ENCODE results near the gene TSPAN5. TPM values are rescaled to one million over a fixed set of nuclear protein-coding genes. Genes with fewer than 3 reads are reported as not detected.
"Not testable (repeated sequence)": the region's sequence is repeated elsewhere in the genome, so short reads cannot be mapped to it uniquely, and the experiment has no call there.

TSPAN5 gene
- total RNA-seq, 1 donor, result 2.9 TPM

GRCh38 chr4:98493296-98493695 is 165.1 kb downstream of the TSPAN5 start:
- no peaks in the 10 kb centered on the region for H3K4me1 ChIP-seq (ENCODE audit: insufficient read depth, low read length)
- no peaks in the 10 kb centered on the region for H3K9me3 ChIP-seq (ENCODE audit: low read depth, low read length)
- H3K4me3 ChIP-seq (ENCODE audit: low read length), result no peak overlapping the region
- H3K27me3 ChIP-seq (ENCODE audit: insufficient read depth, low read length), result no peaks in the 10 kb centered on the region

DNA sequence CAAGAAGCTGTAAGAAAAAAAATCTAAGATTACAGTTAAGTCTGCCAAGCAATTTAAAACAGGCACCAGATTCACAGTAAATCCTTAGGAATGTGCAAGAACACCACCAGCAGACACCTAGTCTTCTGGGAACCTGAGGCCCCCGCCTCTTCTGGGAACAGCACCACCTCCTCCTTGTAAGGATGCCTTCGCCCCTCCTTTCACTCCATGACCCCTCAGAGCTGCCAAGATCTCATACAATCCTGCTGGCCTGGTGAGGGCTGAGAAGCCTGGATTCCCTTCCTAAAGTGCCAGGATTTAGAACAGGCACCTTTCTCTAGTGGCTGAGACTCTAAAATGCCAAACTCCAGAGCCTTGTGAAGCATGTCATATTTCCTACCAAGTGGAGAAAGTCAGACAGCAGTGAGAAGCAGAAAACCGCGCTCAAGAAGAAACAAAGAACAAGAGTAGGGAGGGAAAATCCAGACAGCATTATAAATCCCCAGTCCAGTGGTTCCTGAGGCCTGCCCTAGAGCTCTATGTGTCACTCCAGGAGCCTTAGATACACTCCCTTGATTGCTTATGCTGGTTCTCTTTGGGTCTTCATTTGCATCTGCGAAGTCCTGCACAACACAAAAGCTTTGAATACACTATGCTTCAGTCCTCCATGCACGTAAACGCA is 166.4 kb downstream of the TSPAN5 start:
- Histone ChIP-seq H3K9me3 (ENCODE audit: low read depth, low read length) (no peaks in the 10 kb centered on the region), H3K27me3 (ENCODE audit: insufficient read depth, low read length) (no peaks in the 10 kb centered on the region), H3K4me1 (ENCODE audit: insufficient read depth, low read length) (no peaks in the 10 kb centered on the region), H3K4me3 (ENCODE audit: low read length) (no peak overlapping the region)

DNA sequence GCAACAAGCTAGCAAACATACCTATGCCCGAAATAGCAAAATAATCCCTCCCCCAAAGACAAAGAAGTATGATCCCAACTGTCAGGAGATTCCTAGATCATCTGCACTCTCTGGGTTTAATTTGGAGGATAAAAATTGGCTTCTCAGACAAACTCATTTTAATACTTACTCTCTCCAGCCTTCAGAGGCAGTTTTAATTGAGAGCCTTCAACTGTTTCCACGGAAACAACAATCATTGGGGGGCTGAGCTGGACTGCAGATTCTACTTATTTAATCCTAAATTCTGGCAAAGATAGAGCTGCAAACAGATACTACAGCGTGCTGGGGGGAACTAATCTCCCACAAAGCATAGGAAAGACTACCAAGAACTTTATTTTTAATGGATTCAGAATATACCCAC is 168.2 kb downstream of the TSPAN5 start:
- Histone ChIP-seq H3K27me3 (ENCODE audit: insufficient read depth, low read length) (no peaks in the 10 kb centered on the region), H3K9me3 (ENCODE audit: low read depth, low read length) (no peaks in the 10 kb centered on the region), H3K4me3 (ENCODE audit: low read length) (no peak overlapping the region), H3K4me1 (ENCODE audit: insufficient read depth, low read length) (no peaks in the 10 kb centered on the region)

DNA sequence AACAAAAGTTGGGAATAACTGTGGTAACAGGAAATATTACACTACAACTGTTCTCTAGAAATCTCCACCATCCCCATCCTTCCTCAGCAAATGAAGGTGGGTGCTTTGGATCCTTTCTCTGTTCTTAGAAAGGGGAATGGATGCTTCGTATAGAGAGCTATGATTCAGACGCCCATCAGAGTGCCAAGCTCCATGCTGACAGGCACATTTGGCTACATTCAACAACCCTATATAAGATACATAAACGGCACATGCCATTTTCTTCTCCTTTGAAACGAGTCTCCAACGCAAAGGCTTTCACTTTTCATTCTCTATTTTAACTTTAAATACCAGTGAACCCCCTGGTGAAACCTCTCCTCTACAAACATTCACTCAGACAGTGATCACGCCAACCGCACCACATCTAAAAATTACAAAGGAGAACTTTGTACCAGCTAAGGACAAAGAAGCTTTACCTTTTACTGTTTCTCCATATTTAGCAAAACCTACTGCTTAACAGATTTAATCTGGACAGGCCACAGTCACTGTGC is 172.5 kb downstream of the TSPAN5 start:
- Histone ChIP-seq H3K27me3 (ENCODE audit: insufficient read depth, low read length) (no peaks in the 10 kb centered on the region), H3K9me3 (ENCODE audit: low read depth, low read length) (no peaks in the 10 kb centered on the region), H3K4me1 (ENCODE audit: insufficient read depth, low read length) (no peaks in the 10 kb centered on the region), H3K4me3 (ENCODE audit: low read length) (no peak overlapping the region)

- no peaks in the 10 kb centered on the region for H3K27me3 ChIP-seq (ENCODE audit: insufficient read depth, low read length)
- H3K9me3 ChIP-seq (ENCODE audit: low read depth, low read length), result no peaks in the 10 kb centered on the region
- H3K4me3 ChIP-seq (ENCODE audit: low read length), result no peak overlapping the region
- H3K4me1 ChIP-seq (ENCODE audit: insufficient read depth, low read length), result no peaks in the 10 kb centered on the region
Observed at GRCh38 chr4:98484031-98484430, 174.4 kb downstream of the TSPAN5 start.

- H3K9me3 ChIP-seq (ENCODE audit: low read depth, low read length), result no peaks in the 10 kb centered on the region
- H3K4me3 ChIP-seq (ENCODE audit: low read length), result no peak overlapping the region
- no peaks in the 10 kb centered on the region for H3K27me3 ChIP-seq (ENCODE audit: insufficient read depth, low read length)
- H3K4me1 ChIP-seq (ENCODE audit: insufficient read depth, low read length), result no peaks in the 10 kb centered on the region
Observed at GRCh38 chr4:98482847-98483806, 175.3 kb downstream of the TSPAN5 start.

- no peak overlapping the region for H3K4me3 ChIP-seq (ENCODE audit: low read length)
- no peaks in the 10 kb centered on the region for H3K27me3 ChIP-seq (ENCODE audit: insufficient read depth, low read length)
- H3K9me3 ChIP-seq (ENCODE audit: low read depth, low read length), result no peaks in the 10 kb centered on the region
- no peaks in the 10 kb centered on the region for H3K4me1 ChIP-seq (ENCODE audit: insufficient read depth, low read length)
Observed at GRCh38 chr4:98482503-98482846, 175.9 kb downstream of the TSPAN5 start.

DNA sequence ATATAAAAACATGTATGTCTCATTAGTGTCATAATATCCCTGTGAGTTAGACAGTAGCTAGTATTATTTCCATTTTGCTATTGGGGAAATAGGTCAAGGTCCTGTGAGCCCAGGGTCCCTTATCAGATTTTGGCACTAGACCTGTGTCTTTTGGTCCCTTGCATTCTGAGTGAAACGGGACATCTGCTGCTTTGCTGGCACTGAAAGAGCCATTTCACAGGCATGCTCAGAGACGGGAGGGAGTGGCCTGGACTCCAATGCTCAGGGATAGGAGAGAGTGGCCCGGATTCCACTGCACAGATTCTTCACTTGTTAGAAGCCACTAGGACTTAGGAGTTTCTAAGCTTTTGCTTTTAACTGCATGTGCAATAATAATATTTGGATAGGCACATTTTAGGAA is 177.2 kb downstream of the TSPAN5 start:
- H3K4me3 ChIP-seq (ENCODE audit: low read length), result no peak overlapping the region
- no peaks in the 10 kb centered on the region for H3K9me3 ChIP-seq (ENCODE audit: low read depth, low read length)
- H3K4me1 ChIP-seq (ENCODE audit: insufficient read depth, low read length), result no peaks in the 10 kb centered on the region
- H3K27me3 ChIP-seq (ENCODE audit: insufficient read depth, low read length), result no peaks in the 10 kb centered on the region

GRCh38 chr4:98480535-98480934 is 177.9 kb downstream of the TSPAN5 start:
- no peaks in the 10 kb centered on the region for H3K27me3 ChIP-seq (ENCODE audit: insufficient read depth, low read length)
- H3K4me1 ChIP-seq (ENCODE audit: insufficient read depth, low read length), result no peaks in the 10 kb centered on the region
- no peaks in the 10 kb centered on the region for H3K9me3 ChIP-seq (ENCODE audit: low read depth, low read length)
- H3K4me3 ChIP-seq (ENCODE audit: low read length), result no peak overlapping the region

GRCh38 chr4:98479590-98479989 is 178.8 kb downstream of the TSPAN5 start:
- H3K4me3 ChIP-seq (ENCODE audit: low read length); H3K4me1 ChIP-seq (ENCODE audit: insufficient read depth, low read length); H3K9me3 ChIP-seq (ENCODE audit: low read depth, low read length); H3K27me3 ChIP-seq (ENCODE audit: insufficient read depth, low read length): not testable (repeated sequence)

- Histone ChIP-seq H3K27me3 (ENCODE audit: insufficient read depth, low read length) (no peaks in the 10 kb centered on the region), H3K4me3 (ENCODE audit: low read length) (no peak overlapping the region), H3K9me3 (ENCODE audit: low read depth, low read length) (no peaks in the 10 kb centered on the region), H3K4me1 (ENCODE audit: insufficient read depth, low read length) (no peaks in the 10 kb centered on the region)
Observed at GRCh38 chr4:98476891-98477290, 181.5 kb downstream of the TSPAN5 start.

DNA sequence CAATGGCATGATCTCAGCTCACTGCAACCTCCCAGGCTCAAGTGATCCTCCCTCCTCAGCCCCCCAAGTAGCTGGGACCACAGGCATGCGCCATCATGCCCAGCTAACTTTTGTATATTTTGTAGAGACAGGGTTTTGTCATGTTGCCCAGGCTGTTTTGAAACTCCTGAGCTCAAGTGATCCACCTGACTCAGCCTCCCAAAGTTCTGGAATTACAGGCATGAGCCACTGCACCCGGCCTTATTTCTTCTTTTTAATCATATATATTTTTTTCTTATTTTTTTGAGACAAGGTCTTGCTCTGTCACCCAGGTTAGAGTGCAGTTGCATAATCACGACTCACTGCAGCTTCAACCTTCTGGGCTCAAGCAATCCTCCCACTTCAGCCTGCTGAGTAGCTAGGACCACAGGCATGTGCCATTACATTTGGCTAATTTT is 184.0 kb downstream of the TSPAN5 start:
- H3K4me3 ChIP-seq (ENCODE audit: low read length), result no peak overlapping the region
- no peaks in the 10 kb centered on the region for H3K9me3 ChIP-seq (ENCODE audit: low read depth, low read length)
- peaks cover 9% of the 10 kb centered on the region for H3K4me1 ChIP-seq (ENCODE audit: insufficient read depth, low read length)
- H3K27me3 ChIP-seq (ENCODE audit: insufficient read depth, low read length), result no peaks in the 10 kb centered on the region

DNA sequence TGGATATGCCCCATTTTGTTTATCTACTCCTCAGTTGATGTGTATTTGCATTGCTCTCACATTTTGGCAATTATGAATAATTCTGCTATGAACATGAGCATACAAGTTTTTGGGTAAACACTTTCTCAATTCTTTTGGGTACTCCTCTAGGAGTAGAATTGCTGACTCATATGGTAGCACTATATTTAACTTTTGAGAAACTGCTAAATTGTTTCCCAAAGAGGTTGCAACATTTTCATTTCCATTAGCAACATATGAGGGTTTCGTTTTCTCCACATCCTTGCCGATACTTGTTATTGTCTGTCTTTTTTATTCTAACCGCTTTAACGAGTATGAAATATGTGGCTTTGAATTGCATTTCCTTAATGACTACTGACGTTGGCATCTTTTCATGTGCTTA is 185.4 kb downstream of the TSPAN5 start:
- H3K4me1 ChIP-seq (ENCODE audit: insufficient read depth, low read length), result peaks cover 11% of the 10 kb centered on the region
- no peak overlapping the region for H3K4me3 ChIP-seq (ENCODE audit: low read length)
- H3K9me3 ChIP-seq (ENCODE audit: low read depth, low read length), result no peaks in the 10 kb centered on the region

DNA sequence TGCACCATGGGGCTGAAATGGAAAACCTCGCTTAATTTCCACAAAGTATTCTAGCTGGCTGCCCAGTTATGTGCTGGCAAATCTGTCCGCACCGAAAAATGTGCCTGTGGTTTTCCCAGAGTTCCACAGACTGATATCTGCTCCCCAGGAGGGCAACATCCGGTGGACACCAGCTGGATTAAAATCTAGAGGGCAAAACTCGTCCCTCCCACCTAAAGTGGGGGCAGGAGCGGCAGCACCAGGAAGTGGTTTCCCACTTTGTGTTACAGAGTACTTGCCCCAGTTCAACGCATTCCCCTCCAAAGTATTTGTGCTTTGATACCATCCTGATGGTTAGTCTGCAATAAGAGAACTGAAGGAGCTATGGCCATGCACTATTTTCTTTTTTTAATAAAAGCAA is 187.6 kb downstream of the TSPAN5 start:
- Histone ChIP-seq H3K9me3 (ENCODE audit: low read depth, low read length) (no peaks in the 10 kb centered on the region), H3K27me3 (ENCODE audit: insufficient read depth, low read length) (no peaks in the 10 kb centered on the region), H3K4me3 (ENCODE audit: low read length) (no peak overlapping the region), H3K4me1 (ENCODE audit: insufficient read depth, low read length) (peaks cover 18% of the 10 kb centered on the region)

More for the DNA sequence above, 185.4 kb downstream of the TSPAN5 start:
- no peaks in the 10 kb centered on the region for H3K27me3 ChIP-seq (ENCODE audit: insufficient read depth, low read length)

DNA sequence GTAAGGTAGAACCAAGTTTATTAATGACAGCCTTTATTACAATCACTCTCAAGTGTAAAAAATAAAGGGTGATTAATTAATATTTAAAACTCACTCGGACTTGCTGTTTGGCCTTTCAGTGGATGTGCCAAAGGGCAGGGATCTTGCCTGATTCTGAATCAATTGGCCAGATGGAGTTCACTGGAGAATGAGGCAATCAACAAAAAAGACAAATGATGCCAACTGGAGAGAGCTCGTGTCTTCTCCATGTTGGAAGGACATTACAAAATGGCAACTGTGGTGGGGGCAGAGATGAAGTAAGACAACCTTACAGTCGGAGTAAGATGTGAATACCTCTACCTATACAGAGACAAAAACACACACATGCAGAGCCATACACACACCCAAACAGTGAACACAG is 188.0 kb downstream of the TSPAN5 start:
- Histone ChIP-seq H3K9me3 (ENCODE audit: low read depth, low read length) (no peaks in the 10 kb centered on the region), H3K4me1 (ENCODE audit: insufficient read depth, low read length) (peaks cover 18% of the 10 kb centered on the region), H3K4me3 (ENCODE audit: low read length) (no peak overlapping the region), H3K27me3 (ENCODE audit: insufficient read depth, low read length) (no peaks in the 10 kb centered on the region)

Data from mononuclear cell (primary cell).